Measurements from ENCODE around the gene C10orf95. TPM values are rescaled to one million over a fixed set of nuclear protein-coding genes. Genes with fewer than 3 reads are reported as not detected.

The C10orf95 gene
- total and polyA plus RNA-seq, 5 donors from 2014 or later = 0.35 to 1.1 (median 0.52) TPM

DNA sequence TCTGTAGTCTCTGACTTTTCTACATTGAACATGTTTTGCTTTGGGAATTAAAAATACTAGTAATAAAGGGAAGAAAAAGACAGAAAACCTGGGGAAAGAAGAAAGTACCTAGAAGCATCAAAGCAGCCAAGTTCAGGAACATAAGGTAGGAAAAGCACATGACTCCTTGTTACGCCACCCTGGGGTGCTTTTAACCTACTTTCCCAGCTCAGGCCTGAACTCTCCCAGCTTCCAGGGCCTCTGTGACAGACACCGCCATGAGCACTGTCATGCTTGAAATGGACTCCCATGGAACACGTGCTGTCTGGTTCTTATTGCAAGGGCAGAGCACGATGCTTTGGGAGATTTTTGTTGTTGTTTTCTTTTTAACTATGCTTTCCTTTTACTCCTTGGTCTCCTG lies 39.8 kb upstream of the C10orf95 start:
- Histone ChIP-seq H3K4me3 (ENCODE audit: low read depth, low read length) (no peak overlapping the region), H3K36me3 (ENCODE audit: control insufficient read depth, insufficient read depth, low read length) (peaks cover 70% of the 10 kb centered on the region)
- H3K4me1 Mint-ChIP-seq = peaks cover 13 to 32% (median 17%) of the 10 kb centered on the region in 4 donors

DNA sequence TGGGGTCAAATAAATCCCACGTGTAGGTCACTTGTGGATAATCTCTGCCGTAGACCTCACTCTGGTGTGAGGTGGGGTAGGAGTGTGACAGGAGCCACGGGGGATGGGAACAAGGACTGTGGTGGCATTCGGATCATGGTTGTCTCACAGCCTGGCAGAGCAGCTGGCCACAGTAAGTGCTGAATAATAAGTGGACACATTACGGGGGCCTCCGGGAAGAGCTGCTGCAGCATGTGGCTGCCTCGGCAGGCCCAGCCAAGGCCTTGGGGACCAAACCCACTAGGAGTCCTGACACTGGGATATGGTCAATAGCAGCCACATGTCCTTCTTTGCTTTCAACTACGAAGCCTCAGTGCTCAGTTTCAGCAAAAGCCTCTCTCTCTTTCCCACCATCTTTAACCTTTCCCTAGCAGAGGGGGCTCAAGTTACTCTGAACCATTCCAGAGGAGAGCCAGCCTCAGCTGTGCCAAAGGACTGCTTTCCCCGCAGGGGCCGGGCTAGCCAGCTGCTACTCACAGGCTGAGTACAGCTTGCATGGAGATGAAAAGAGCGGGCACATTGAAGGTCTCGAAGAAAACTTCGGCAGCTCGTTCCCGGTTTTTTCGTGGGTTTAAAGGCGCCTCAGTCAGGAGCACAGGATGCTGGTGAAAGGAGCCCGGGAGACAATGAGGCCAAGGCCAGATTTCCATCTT lies 33.9 kb upstream of the C10orf95 start:
- Histone ChIP-seq H3K27ac (ENCODE audit: insufficient read depth, low read length, poor library complexity, severe bottlenecking) (no peak overlapping the region), H3K4me3 (ENCODE audit: low read depth, low read length) (no peak overlapping the region), H3K4me1 (ENCODE audit: control insufficient read depth, insufficient read depth, low read length, poor library complexity, severe bottlenecking) (no peaks in the 10 kb centered on the region), H3K36me3 (ENCODE audit: control insufficient read depth, insufficient read depth, low read length) (peaks cover 93% of the 10 kb centered on the region), H3K9me3 (ENCODE audit: control insufficient read depth in 2 of 2, low read length in 2 of 2) (no peaks in the 10 kb centered on the region), H3K27me3 (ENCODE audit: control insufficient read depth, insufficient read depth, low read length) (no peaks in the 10 kb centered on the region)
- Mint-ChIP-seq H3K9me3 (no peaks in the 10 kb centered on the region), H3K4me1 (no peaks in the 10 kb centered on the region), H3K4me3 (no peak overlapping the region), H3K36me3 (peaks cover 21% of the 10 kb centered on the region), H3K27me3 (no peaks in the 10 kb centered on the region), H3K27ac (no peak overlapping the region)
- no peak for DNase-seq
- ATAC-seq (ENCODE audit: low read depth in 2 of 2) = no peak

More for the DNA sequence above, 39.8 kb upstream of the C10orf95 start:
- no peak for ATAC-seq (ENCODE audit: low read depth in 2 of 2)
- DNase-seq = no peak
- Mint-ChIP-seq H3K9me3 (no peaks in the 10 kb centered on the region), H3K27ac (no peak overlapping the region), H3K36me3 (peaks cover 9% of the 10 kb centered on the region), H3K4me3 (no peak overlapping the region), H3K27me3 (no peaks in the 10 kb centered on the region)
- H3K4me1 ChIP-seq (ENCODE audit: control insufficient read depth, insufficient read depth, low read length, poor library complexity, severe bottlenecking) = no peaks in the 10 kb centered on the region
- no peaks in the 10 kb centered on the region for H3K27me3 ChIP-seq (ENCODE audit: control insufficient read depth, insufficient read depth, low read length)
- no peaks in the 10 kb centered on the region for H3K9me3 ChIP-seq (ENCODE audit: control insufficient read depth in 2 of 2, low read length in 2 of 2)
- H3K27ac ChIP-seq (ENCODE audit: insufficient read depth, low read length, poor library complexity, severe bottlenecking) = no peak overlapping the region

GRCh38 chr10:102484021-102484420 lies 32.7 kb upstream of the C10orf95 start:
- H3K4me1 Mint-ChIP-seq = peaks cover 0 to 3% (median 1%) of the 10 kb centered on the region in 4 donors
- no peaks in the 10 kb centered on the region for H3K27me3 ChIP-seq (ENCODE audit: control insufficient read depth, insufficient read depth, low read length)
- H3K9me3 Mint-ChIP-seq = no peaks in the 10 kb centered on the region
- ATAC-seq (ENCODE audit: low read depth in 2 of 2) (no peak), DNase-seq (no peak)
- H3K27ac Mint-ChIP-seq = no peak overlapping the region
- no peak overlapping the region for H3K27ac ChIP-seq (ENCODE audit: insufficient read depth, low read length, poor library complexity, severe bottlenecking)
- H3K4me1 ChIP-seq (ENCODE audit: control insufficient read depth, insufficient read depth, low read length, poor library complexity, severe bottlenecking) = no peaks in the 10 kb centered on the region
- no peaks in the 10 kb centered on the region for H3K27me3 Mint-ChIP-seq
- H3K36me3 Mint-ChIP-seq = peaks cover 28% of the 10 kb centered on the region
- no peaks in the 10 kb centered on the region for H3K9me3 ChIP-seq (ENCODE audit: control insufficient read depth in 2 of 2, low read length in 2 of 2)
- H3K4me3 Mint-ChIP-seq = no peak overlapping the region
- no peak overlapping the region for H3K4me3 ChIP-seq (ENCODE audit: low read depth, low read length)
- H3K36me3 ChIP-seq (ENCODE audit: control insufficient read depth, insufficient read depth, low read length) = peaks cover 89% of the 10 kb centered on the region

- ATAC-seq (ENCODE audit: low read depth in 2 of 2) (no peak), DNase-seq (no peak)
- no peaks in the 10 kb centered on the region for H3K9me3 Mint-ChIP-seq
- peaks cover 0 to 13% (median 8%) of the 10 kb centered on the region in 4 donors for H3K4me1 Mint-ChIP-seq
- no peak overlapping the region for H3K4me3 Mint-ChIP-seq
- H3K4me3 ChIP-seq (ENCODE audit: low read depth, low read length) = no peak overlapping the region
- H3K36me3 ChIP-seq (ENCODE audit: control insufficient read depth, insufficient read depth, low read length) = peaks cover 56% of the 10 kb centered on the region
- no peak overlapping the region for H3K27ac ChIP-seq (ENCODE audit: insufficient read depth, low read length, poor library complexity, severe bottlenecking)
- peaks cover 3% of the 10 kb centered on the region for H3K4me1 ChIP-seq (ENCODE audit: control insufficient read depth, insufficient read depth, low read length, poor library complexity, severe bottlenecking)
- peaks cover 23% of the 10 kb centered on the region for H3K36me3 Mint-ChIP-seq
- no peaks in the 10 kb centered on the region for H3K9me3 ChIP-seq (ENCODE audit: control insufficient read depth in 2 of 2, low read length in 2 of 2)
- H3K27ac Mint-ChIP-seq = peak overlapping the region in 1 of 3 donors; percentile 85
- no peaks in the 10 kb centered on the region for H3K27me3 ChIP-seq (ENCODE audit: control insufficient read depth, insufficient read depth, low read length)
- H3K27me3 Mint-ChIP-seq = no peaks in the 10 kb centered on the region
These were observed 29.1 kb upstream of the C10orf95 start for GRCh38 chr10:102480396-102480795.

- no peaks in the 10 kb centered on the region for H3K9me3 ChIP-seq (ENCODE audit: control insufficient read depth in 2 of 2, low read length in 2 of 2)
- Mint-ChIP-seq H3K9me3 (no peaks in the 10 kb centered on the region), H3K4me1 (peaks cover 0 to 17% (median 8%) of the 10 kb centered on the region in 4 donors), H3K27me3 (no peaks in the 10 kb centered on the region), H3K4me3 (no peak overlapping the region), H3K27ac (peak overlapping the region in 2 of 3 donors; percentile 5 to 85), H3K36me3 (peaks cover 23% of the 10 kb centered on the region)
- H3K27ac ChIP-seq (ENCODE audit: insufficient read depth, low read length, poor library complexity, severe bottlenecking) = no peak overlapping the region
- no peak for ATAC-seq (ENCODE audit: low read depth in 2 of 2)
- DNase-seq = no peak
- H3K36me3 ChIP-seq (ENCODE audit: control insufficient read depth, insufficient read depth, low read length) = peaks cover 48% of the 10 kb centered on the region
- H3K27me3 ChIP-seq (ENCODE audit: control insufficient read depth, insufficient read depth, low read length) = no peaks in the 10 kb centered on the region
- no peak overlapping the region for H3K4me3 ChIP-seq (ENCODE audit: low read depth, low read length)
- peaks cover 3% of the 10 kb centered on the region for H3K4me1 ChIP-seq (ENCODE audit: control insufficient read depth, insufficient read depth, low read length, poor library complexity, severe bottlenecking)
These were observed 28.3 kb upstream of the C10orf95 start for GRCh38 chr10:102479651-102480050.

- no peak overlapping the region for H3K4me3 ChIP-seq (ENCODE audit: low read depth, low read length)
- H3K9me3 ChIP-seq (ENCODE audit: control insufficient read depth in 2 of 2, low read length in 2 of 2) = no peaks in the 10 kb centered on the region
- peaks cover 18% of the 10 kb centered on the region for H3K36me3 ChIP-seq (ENCODE audit: control insufficient read depth, insufficient read depth, low read length)
- peak overlapping the region; percentile 8 for H3K27ac ChIP-seq (ENCODE audit: insufficient read depth, low read length, poor library complexity, severe bottlenecking)
- Mint-ChIP-seq H3K9me3 (no peaks in the 10 kb centered on the region), H3K36me3 (peaks cover 15% of the 10 kb centered on the region), H3K27ac (peak overlapping the region; percentile 54 to 91 (median 75)), H3K4me1 (peaks cover 0 to 30% (median 14%) of the 10 kb centered on the region in 4 donors), H3K27me3 (no peaks in the 10 kb centered on the region), H3K4me3 (no peak overlapping the region)
- no peaks in the 10 kb centered on the region for H3K27me3 ChIP-seq (ENCODE audit: control insufficient read depth, insufficient read depth, low read length)
- DNase-seq (peak in 1 of 3 donors; percentile 33), ATAC-seq (ENCODE audit: low read depth in 2 of 2) (no peak)
- peaks cover 12% of the 10 kb centered on the region for H3K4me1 ChIP-seq (ENCODE audit: control insufficient read depth, insufficient read depth, low read length, poor library complexity, severe bottlenecking)
These were observed 25.3 kb upstream of the C10orf95 start for GRCh38 chr10:102476466-102477141.

- Histone ChIP-seq H3K27me3 (ENCODE audit: control insufficient read depth, insufficient read depth, low read length) (no peaks in the 10 kb centered on the region), H3K36me3 (ENCODE audit: control insufficient read depth, insufficient read depth, low read length) (peaks cover 7% of the 10 kb centered on the region), H3K27ac (ENCODE audit: insufficient read depth, low read length, poor library complexity, severe bottlenecking) (no peak overlapping the region), H3K4me1 (ENCODE audit: control insufficient read depth, insufficient read depth, low read length, poor library complexity, severe bottlenecking) (peaks cover 12% of the 10 kb centered on the region), H3K4me3 (ENCODE audit: low read depth, low read length) (no peak overlapping the region), H3K9me3 (ENCODE audit: control insufficient read depth in 2 of 2, low read length in 2 of 2) (no peaks in the 10 kb centered on the region)
- Mint-ChIP-seq H3K27ac (peak overlapping the region in 1 of 3 donors; percentile 82), H3K4me3 (no peak overlapping the region), H3K9me3 (no peaks in the 10 kb centered on the region), H3K4me1 (peaks cover 0 to 30% (median 14%) of the 10 kb centered on the region in 4 donors), H3K27me3 (no peaks in the 10 kb centered on the region), H3K36me3 (peaks cover 14% of the 10 kb centered on the region)
- DNase-seq (no peak), ATAC-seq (ENCODE audit: low read depth in 2 of 2) (no peak)
These were observed 24.2 kb upstream of the C10orf95 start for GRCh38 chr10:102475451-102476040.

All from CD4-positive, CD25-positive, alpha-beta regulatory T cell (primary cell).